Cardiac muscle cell (in vitro differentiated cells and primary cell): ENCODE data around the gene OSBP2. TPM values are rescaled to one million over a fixed set of nuclear protein-coding genes. Genes with fewer than 3 reads are reported as not detected.
"Not testable (repeated sequence)": the region's sequence is repeated elsewhere in the genome, so short reads cannot be mapped to it uniquely, and the experiment has no call there.

ENCODE experiments used
- DNase-seq, 2 donors: peaks; one replicate each; pipeline versions ENCODE4 v3.0.0 to v3.0.0-alpha.2; 2010 to 2017; ENCODE audit warnings: low read depth in 1 of 2, low spot score in 1 of 2
- H3K27ac ChIP-seq: fragments of 200-600 bp; sonication (generic); 2 replicates; pipeline ENCODE4 v1.5.1; 2016
- H3K27me3 ChIP-seq: fragments of 200-600 bp; sonication (generic); 2 replicates; pipeline ENCODE4 v1.6.0; 2016; ENCODE audit warnings: control low read depth
- H3K36me3 ChIP-seq: fragments of 200-600 bp; sonication (generic); 2 replicates; pipeline ENCODE4 v1.5.1; 2016; ENCODE audit warnings: control low read depth
- H3K4me1 ChIP-seq: fragments of 200-600 bp; sonication (generic); 2 replicates; pipeline ENCODE4 v1.8.1; 2017; ENCODE audit warnings: low read depth, mild to moderate bottlenecking, mixed run types
- H3K4me3 ChIP-seq: fragments of 200-600 bp; sonication (generic); 2 replicates; pipeline ENCODE4 v1.5.1; 2016; ENCODE audit warnings: mild to moderate bottlenecking
- H3K9me3 ChIP-seq: fragments of 200-600 bp; sonication (generic); 2 replicates; pipeline ENCODE4 v1.5.1; 2017; ENCODE audit warnings: low read depth, mild to moderate bottlenecking, control low read depth
- CTCF ChIP-seq: IDR thresholded peaks from 2 replicates; pipeline ENCODE4 v1.5.1; 2012; ENCODE audit warnings: low read depth, mild to moderate bottlenecking, low read length
- polyA plus RNA-seq: library from polyadenylated mRNA; unstranded; fragments of >200 nt; fragmentation: Nextera tagmentation; extraction: Ambion mirVana; gene quantifications from 2 replicates; pipeline ENCODE4 v1.2.1, GENCODE V29; 2016
- total RNA-seq: library from RNA; depleted of rRNA; stranded (reverse); fragments of >200 nt; gene quantifications from 2 replicates; pipeline ENCODE4 v1.2.3, GENCODE V29; 2016

The OSBP2 gene
- total and polyA plus RNA-seq, 2 experiments from 2014 or later: 19.4 to 32.5 TPM

GRCh38 chr22:30767661-30768060 lies 73.0 kb downstream of the OSBP2 start:
- Histone ChIP-seq H3K27me3 (no peaks in the 10 kb centered on the region), H3K9me3 (no peaks in the 10 kb centered on the region), H3K4me3 (no peak overlapping the region), H3K27ac (no peak overlapping the region), H3K4me1 (no peaks in the 10 kb centered on the region), H3K36me3 (no peaks in the 10 kb centered on the region)
- no peak for TF ChIP-seq CTCF
- no peak for DNase-seq

GRCh38 chr22:30770716-30771115 lies 76.0 kb downstream of the OSBP2 start:
- H3K4me3 ChIP-seq: no peak overlapping the region
- H3K4me1 ChIP-seq: no peaks in the 10 kb centered on the region
- H3K36me3 ChIP-seq: no peaks in the 10 kb centered on the region
- no peaks in the 10 kb centered on the region for H3K27me3 ChIP-seq
- H3K27ac ChIP-seq: no peak overlapping the region
- no peaks in the 10 kb centered on the region for H3K9me3 ChIP-seq
- TF ChIP-seq CTCF: no peak
- DNase-seq: no peak

GRCh38 chr22:30773919-30774318 lies 79.2 kb downstream of the OSBP2 start:
- no peaks in the 10 kb centered on the region for H3K27me3 ChIP-seq
- TF ChIP-seq CTCF: no peak
- H3K27ac ChIP-seq: no peak overlapping the region
- no peaks in the 10 kb centered on the region for H3K36me3 ChIP-seq
- H3K4me3 ChIP-seq: no peak overlapping the region
- no peak for DNase-seq
- H3K9me3 ChIP-seq: no peaks in the 10 kb centered on the region
- no peaks in the 10 kb centered on the region for H3K4me1 ChIP-seq

GRCh38 chr22:30774566-30774965 lies 79.9 kb downstream of the OSBP2 start:
- no peaks in the 10 kb centered on the region for H3K4me1 ChIP-seq
- no peaks in the 10 kb centered on the region for H3K36me3 ChIP-seq
- no peak for DNase-seq
- H3K27ac ChIP-seq: no peak overlapping the region
- no peak overlapping the region for H3K4me3 ChIP-seq
- no peak for TF ChIP-seq CTCF
- H3K27me3 ChIP-seq: no peaks in the 10 kb centered on the region
- H3K9me3 ChIP-seq: no peaks in the 10 kb centered on the region

GRCh38 chr22:30776476-30776875 lies 81.8 kb downstream of the OSBP2 start:
- H3K36me3 ChIP-seq: no peaks in the 10 kb centered on the region
- H3K4me3 ChIP-seq: no peak overlapping the region
- TF ChIP-seq CTCF: no peak
- no peak overlapping the region for H3K27ac ChIP-seq
- no peaks in the 10 kb centered on the region for H3K9me3 ChIP-seq
- no peak for DNase-seq
- H3K27me3 ChIP-seq: no peaks in the 10 kb centered on the region
- H3K4me1 ChIP-seq: no peaks in the 10 kb centered on the region

- H3K9me3 ChIP-seq, DNase-seq, H3K4me1 ChIP-seq, H3K27ac ChIP-seq, H3K36me3 ChIP-seq, H3K4me3 ChIP-seq, H3K27me3 ChIP-seq: not testable (repeated sequence)
Measured at GRCh38 chr22:30777146-30777545, 82.5 kb downstream of the OSBP2 start.
